Lower lobe of right lung (tissue), 2 donors: ENCODE results near the gene MMP13. TPM values are rescaled to one million over a fixed set of nuclear protein-coding genes. Genes with fewer than 3 reads are reported as not detected.
"Not testable (repeated sequence)": the region's sequence is repeated elsewhere in the genome, so short reads cannot be mapped to it uniquely, and the experiment has no call there.

ENCODE experiments used
- ATAC-seq, 2 donors: fragments of 200-7000 bp; cut with Tn5 transposase; one replicate each; pipeline ENCODE4 v1.9.1; 2020 to 2022; ENCODE audit warnings: mild to moderate bottlenecking in 2 of 2, moderate library complexity in 2 of 2
- DNase-seq: peaks from one replicate; pipeline ENCODE4 v3.0.0-alpha.2; 2020
- H3K27ac ChIP-seq: fragments of 200-600 bp; one replicate; pipeline ENCODE4 v1.8.0; 2022
- H3K27me3 ChIP-seq: fragments of 200-600 bp; one replicate; pipeline ENCODE4 v1.8.0; 2022; ENCODE audit warnings: low read depth
- H3K36me3 ChIP-seq: fragments of 200-600 bp; one replicate; pipeline ENCODE4 v1.8.0; 2022; ENCODE audit warnings: mild to moderate bottlenecking
- H3K4me1 ChIP-seq: fragments of 200-600 bp; one replicate; pipeline ENCODE4 v1.8.0; 2022
- H3K4me3 ChIP-seq: fragments of 200-600 bp; one replicate; pipeline ENCODE4 v1.8.0; 2022; ENCODE audit warnings: mild to moderate bottlenecking
- H3K9me3 ChIP-seq: fragments of 200-600 bp; one replicate; pipeline ENCODE4 v1.8.0; 2022
- intact Hi-C: fragments of 100-400 bp; cut with DNase I; formaldehyde crosslinking; loops from one replicate; pipeline ENCODE4 v1.11.0; 2022
- long read RNA-seq: library from polyadenylated mRNA; unstranded; transcript quantifications from one replicate; pipeline ENCODE4 v2.0.0, GENCODE V29; 2021
- total RNA-seq: library from RNA; stranded (reverse); fragmentation: NEBNext Ultra II Directional; extraction: Animal tissue kit (Norgen Biotek cat#: 25700); gene quantifications from one replicate; pipeline ENCODE4 v1.2.1, GENCODE V29; 2021
- TF ChIP-seq, protein P1 (sequence below): fragments of 200-600 bp; IDR thresholded peaks from one replicate; pipeline ENCODE4 v1.8.0; 2022; ENCODE audit warnings: antibody characterized with exemption, mild to moderate bottlenecking
- donor health status: DM: no; HTN: yes; CAD: no; lungs with severe emphysema.

The MMP13 gene
- total RNA-seq, result not detected
- long read RNA-seq, result 0 reads

DNA sequence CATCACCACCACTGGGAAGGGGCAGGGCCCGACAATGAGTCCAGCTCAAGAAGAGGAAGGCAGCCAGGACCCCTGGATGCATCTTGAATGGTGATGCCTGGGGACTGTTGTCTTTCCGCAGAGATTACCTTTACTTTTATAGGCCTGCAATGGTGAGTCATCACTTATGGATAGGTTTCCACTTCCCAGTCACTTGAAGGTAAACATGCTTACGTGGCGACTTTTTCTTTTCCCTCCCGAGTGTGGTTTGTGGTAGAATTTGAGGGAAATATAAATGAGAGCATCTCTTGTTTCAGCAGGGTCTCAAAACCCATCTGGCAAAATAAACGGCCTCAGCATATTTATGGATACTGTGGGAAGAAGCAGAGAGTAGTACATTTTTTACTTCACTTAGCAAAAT, at the start of gene MMP13:
Gene MMP13, minus strand, starts transcription at position 109 of the 400 bp plus-strand sequence. Its CDS starts 27 bp downstream, at position 82.
- intact Hi-C loops, result no loop called here
- Histone ChIP-seq H3K27me3 (no peaks in the 10 kb centered on the region), H3K4me3 (no peak within 1 kb of the TSS), H3K27ac (no peak within 1 kb of the TSS), H3K36me3 (no peaks in the 10 kb centered on the region), H3K4me1 (peaks cover 2% of the 10 kb centered on the region), H3K9me3 (no peaks in the 10 kb centered on the region)
- ATAC-seq, result no peak
- TF ChIP-seq, protein P1, sequence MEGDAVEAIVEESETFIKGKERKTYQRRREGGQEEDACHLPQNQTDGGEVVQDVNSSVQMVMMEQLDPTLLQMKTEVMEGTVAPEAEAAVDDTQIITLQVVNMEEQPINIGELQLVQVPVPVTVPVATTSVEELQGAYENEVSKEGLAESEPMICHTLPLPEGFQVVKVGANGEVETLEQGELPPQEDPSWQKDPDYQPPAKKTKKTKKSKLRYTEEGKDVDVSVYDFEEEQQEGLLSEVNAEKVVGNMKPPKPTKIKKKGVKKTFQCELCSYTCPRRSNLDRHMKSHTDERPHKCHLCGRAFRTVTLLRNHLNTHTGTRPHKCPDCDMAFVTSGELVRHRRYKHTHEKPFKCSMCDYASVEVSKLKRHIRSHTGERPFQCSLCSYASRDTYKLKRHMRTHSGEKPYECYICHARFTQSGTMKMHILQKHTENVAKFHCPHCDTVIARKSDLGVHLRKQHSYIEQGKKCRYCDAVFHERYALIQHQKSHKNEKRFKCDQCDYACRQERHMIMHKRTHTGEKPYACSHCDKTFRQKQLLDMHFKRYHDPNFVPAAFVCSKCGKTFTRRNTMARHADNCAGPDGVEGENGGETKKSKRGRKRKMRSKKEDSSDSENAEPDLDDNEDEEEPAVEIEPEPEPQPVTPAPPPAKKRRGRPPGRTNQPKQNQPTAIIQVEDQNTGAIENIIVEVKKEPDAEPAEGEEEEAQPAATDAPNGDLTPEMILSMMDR, result no peak
- DNase-seq, result no peak

DNA sequence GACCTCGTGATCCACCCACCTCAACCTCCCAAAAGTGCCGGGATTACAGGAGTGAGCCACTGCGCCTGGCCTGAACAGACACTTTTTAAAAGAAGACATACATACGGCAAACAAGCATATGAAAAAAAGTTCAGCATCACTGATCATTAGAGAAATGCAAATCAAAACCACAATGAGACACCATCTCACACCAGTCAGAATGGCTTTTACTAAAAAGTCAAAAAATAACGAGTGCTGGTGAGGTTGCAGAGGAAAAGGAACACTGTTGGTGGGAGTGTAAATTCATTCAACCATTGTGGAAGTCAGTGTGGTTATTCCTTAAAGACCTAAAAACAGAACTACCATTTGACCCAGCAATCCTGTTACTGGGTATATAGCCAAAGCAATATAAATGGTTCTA, 48.7 kb upstream of the MMP13 start:
- H3K4me1 ChIP-seq, H3K27me3 ChIP-seq, ATAC-seq, DNase-seq, H3K4me3 ChIP-seq, H3K9me3 ChIP-seq, intact Hi-C loops, H3K27ac ChIP-seq, H3K36me3 ChIP-seq: not testable (repeated sequence)

DNA sequence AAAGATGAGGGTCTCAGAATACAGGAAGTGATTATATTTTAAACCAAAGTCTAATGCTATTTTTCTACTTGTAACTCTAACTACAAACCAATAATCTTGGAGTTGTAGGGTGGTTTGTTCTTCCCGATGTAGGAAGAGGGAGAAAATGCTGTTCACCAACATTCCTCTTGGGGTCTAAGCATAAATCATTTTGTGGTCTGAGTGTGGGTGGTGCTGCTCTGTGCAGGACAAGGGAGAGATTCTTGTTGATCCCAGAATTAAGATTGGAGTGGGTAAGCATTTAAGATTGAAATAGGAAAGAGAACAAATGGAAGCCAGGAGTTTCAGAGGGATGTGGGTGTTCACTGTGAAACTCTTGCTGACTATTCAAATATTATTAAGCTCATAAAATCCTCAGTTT, 38.6 kb upstream of the MMP13 start:
- TF ChIP-seq, protein P1, result no peak
- DNase-seq (no peak), ATAC-seq (no peak)
- H3K4me3 ChIP-seq, result no peak overlapping the region
- no peaks in the 10 kb centered on the region for H3K9me3 ChIP-seq
- no peaks in the 10 kb centered on the region for H3K36me3 ChIP-seq
- no peaks in the 10 kb centered on the region for H3K27me3 ChIP-seq
- H3K4me1 ChIP-seq, result no peaks in the 10 kb centered on the region
- intact Hi-C loops, result no loop called here
- H3K27ac ChIP-seq, result no peak overlapping the region

DNA sequence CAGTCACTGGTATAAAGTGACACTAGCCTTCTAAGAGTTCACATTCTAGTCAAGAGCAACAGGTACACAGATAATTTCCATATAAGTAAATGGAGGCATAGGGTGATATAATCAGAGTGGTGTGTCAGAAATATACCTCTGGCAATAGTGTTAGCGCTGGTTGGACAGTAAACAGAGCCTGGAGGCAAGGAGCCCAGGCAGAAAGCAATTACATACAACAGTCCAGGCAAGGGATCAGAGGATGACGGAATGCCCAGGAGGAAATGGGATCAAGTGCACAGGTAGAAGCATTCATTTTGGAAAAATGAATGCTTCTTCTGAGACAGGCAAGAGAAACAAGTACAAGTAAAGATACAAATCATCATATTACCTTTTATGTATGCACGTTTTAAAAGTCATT, 36.2 kb upstream of the MMP13 start:
- H3K27ac ChIP-seq, result no peak overlapping the region
- no peaks in the 10 kb centered on the region for H3K9me3 ChIP-seq
- no peak overlapping the region for H3K4me3 ChIP-seq
- H3K27me3 ChIP-seq, result no peaks in the 10 kb centered on the region
- no peaks in the 10 kb centered on the region for H3K4me1 ChIP-seq
- TF ChIP-seq, protein P1, result no peak
- intact Hi-C loops, result no loop called here
- DNase-seq, result no peak
- no peaks in the 10 kb centered on the region for H3K36me3 ChIP-seq
- no peak for ATAC-seq

DNA sequence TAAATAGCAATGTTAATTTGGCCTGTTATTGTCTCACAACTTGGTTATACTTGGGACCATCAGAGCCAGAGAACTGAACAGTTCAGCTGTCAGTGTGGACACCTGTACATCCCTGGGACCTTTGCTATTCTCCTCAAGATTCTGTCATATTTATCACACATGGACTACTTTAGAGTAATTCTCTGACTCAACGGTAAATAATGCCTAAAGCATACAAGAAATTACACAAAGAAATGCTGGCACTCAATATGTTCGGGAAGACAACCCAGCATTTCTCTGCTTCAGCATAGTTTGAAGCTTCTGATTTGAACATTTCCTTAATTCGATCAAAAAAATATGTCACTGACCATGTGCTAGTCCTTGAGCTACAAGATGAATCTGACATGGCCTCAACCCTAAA, 34.6 kb upstream of the MMP13 start:
- H3K27me3 ChIP-seq, result no peaks in the 10 kb centered on the region
- DNase-seq (no peak), ATAC-seq (no peak)
- no peak overlapping the region for H3K27ac ChIP-seq
- no peaks in the 10 kb centered on the region for H3K9me3 ChIP-seq
- intact Hi-C loops, result no loop called here
- TF ChIP-seq, protein P1, result no peak
- no peaks in the 10 kb centered on the region for H3K36me3 ChIP-seq
- H3K4me3 ChIP-seq, result no peak overlapping the region
- no peaks in the 10 kb centered on the region for H3K4me1 ChIP-seq

DNA sequence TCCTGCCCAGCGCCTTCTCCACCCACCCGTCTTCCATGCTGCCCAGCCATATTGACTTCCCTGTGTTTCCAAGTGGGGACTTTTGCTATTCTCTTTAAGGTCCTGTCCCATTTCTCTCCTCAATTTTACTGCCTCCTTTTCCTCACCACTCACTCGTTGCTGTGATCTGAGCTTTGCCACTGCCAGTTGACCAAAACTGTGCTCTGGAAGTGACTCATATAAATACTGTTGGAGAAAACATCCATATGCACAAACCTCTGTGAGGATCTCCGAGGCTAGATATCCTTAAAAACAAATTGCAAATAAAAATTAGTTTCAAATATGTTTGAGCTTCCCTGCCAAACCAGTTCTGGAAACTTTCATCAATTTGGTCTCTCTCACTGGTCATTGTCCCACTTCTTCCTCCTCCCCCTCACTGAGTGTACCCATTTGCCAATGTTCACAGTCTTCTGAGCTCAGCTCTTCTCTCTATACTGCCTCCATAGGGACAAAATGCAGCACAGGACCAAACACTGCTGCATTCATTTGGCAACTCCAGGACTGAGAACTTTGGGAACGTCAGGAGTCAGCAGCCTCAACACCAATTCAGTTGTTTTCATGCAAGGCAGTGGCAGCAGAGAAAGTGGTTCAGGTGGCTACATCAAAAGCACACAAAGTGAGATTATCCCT, 34.0 kb upstream of the MMP13 start:
- TF ChIP-seq, protein P1, result no peak
- no peak overlapping the region for H3K4me3 ChIP-seq
- H3K27me3 ChIP-seq, result no peaks in the 10 kb centered on the region
- no peak for DNase-seq
- H3K9me3 ChIP-seq, result no peaks in the 10 kb centered on the region
- no peak for ATAC-seq
- intact Hi-C loops, result no loop called here
- H3K27ac ChIP-seq, result no peak overlapping the region
- no peaks in the 10 kb centered on the region for H3K4me1 ChIP-seq
- no peaks in the 10 kb centered on the region for H3K36me3 ChIP-seq
